K562 (cell line): Measurements from ENCODE around the gene RNF126. TPM values are rescaled to one million over a fixed set of nuclear protein-coding genes. Genes with fewer than 3 reads are reported as not detected.

ENCODE experiments used
- ATAC-seq: fragments of 200-7000 bp; cut with Tn5 transposase; 3 replicates; pipeline ENCODE4 v1.9.1; 2020; ENCODE audit warnings: moderate library complexity
- BruUV-seq: library from RNA; stranded (reverse); fragments of 400-500 nt; replicated peaks from 2 replicates; lab custom pipeline; 2021; lab: Mats Ljungman, UMichigan
- CTCF ChIA-PET: fragments of 300-600 bp; formaldehyde crosslinking; extraction: SDS; loops from one replicate; lab custom pipeline; 2021; ENCODE audit warnings: low intra/inter-chr PET ratio; lab: Yijun Ruan, JAX
- POLR2A ChIA-PET: fragments of 300-600, 350-650 bp; sonication (Branson Sonifier 250); formaldehyde crosslinking; extraction: SDS; loops from one replicate; lab custom pipeline; 2021; ENCODE audit warnings: antibody characterized with exemption, inconsistent platforms; lab: Yijun Ruan, JAX
- DNase-seq, 4 experiments: peaks; one replicate each; pipeline versions ENCODE4 v3.0.0 to v3.0.0-alpha.2; 2011 to 2018; ENCODE audit warnings: low spot score in 3 of 4, mixed read lengths in 3 of 4; ENCODE audit errors: extremely low read depth in 1 of 4
- FAIRE-seq: peaks from 2 replicates; lab custom pipeline; 2011; peaks lifted over from hg19 to GRCh38; lab: Jason Lieb, UNC
- H2AFZ ChIP-seq: 2 replicates; pipeline ENCODE4 v1.6.0; 2011; ENCODE audit warnings: low read depth, low read length, control low read depth, inconsistent platforms
- H3K27ac ChIP-seq: fragments of 200-600 bp; 3 replicates; pipeline ENCODE4 v1.8.0; 2011; ENCODE audit warnings: low read depth, mild to moderate bottlenecking, control low read depth, inconsistent platforms, low read length, moderate library complexity, mixed read lengths; ENCODE audit errors: extremely low read depth
- H3K27me3 ChIP-seq, 2 experiments: fragments of 300-600 bp in 1 of 2; 2 replicates in 1 of 2; 3 replicates in 1 of 2; pipeline versions ENCODE4 v1.6.0 to v1.8.0; 2011; ENCODE audit warnings: inconsistent platforms in 2 of 2, low read length in 2 of 2, mild to moderate bottlenecking in 1 of 2, mixed read lengths in 1 of 2, moderate library complexity in 1 of 2; ENCODE audit not compliant: control insufficient read depth in 2 of 2, insufficient read depth in 2 of 2
- H3K36me3 ChIP-seq: fragments of 300-600 bp; 3 replicates; pipeline ENCODE4 v1.8.0; 2011; ENCODE audit warnings: mild to moderate bottlenecking, low read length, inconsistent platforms; ENCODE audit not compliant: control insufficient read depth, insufficient read depth
- H3K4me1 ChIP-seq, 2 experiments: fragments of 200-600 bp in 1 of 2; replicated peaks in 1 of 2; 2 replicates in 1 of 2; 3 replicates in 1 of 2; pipeline versions ENCODE4 v1.5.1 to v1.8.0; 2011; ENCODE audit warnings: inconsistent platforms in 2 of 2, low read length in 2 of 2, mild to moderate bottlenecking in 1 of 2, mixed read lengths in 1 of 2, moderate library complexity in 1 of 2; ENCODE audit not compliant: control insufficient read depth in 2 of 2, insufficient read depth in 2 of 2
- H3K4me2 ChIP-seq: 2 replicates; pipeline ENCODE4 v1.6.1; 2011; ENCODE audit warnings: low read length, control low read depth, inconsistent platforms, mixed read lengths; ENCODE audit not compliant: insufficient read depth
- H3K4me3 ChIP-seq: fragments of 200-600 bp; sonication (generic), shearing (Covaris generic); 2 replicates; pipeline ENCODE4 v1.5.1; 2016; ENCODE audit warnings: control low read depth, inconsistent platforms
- H3K79me2 ChIP-seq: fragments of 200-600 bp; 3 replicates; pipeline ENCODE4 v1.8.0; 2011; ENCODE audit warnings: low read length, inconsistent platforms; ENCODE audit not compliant: control insufficient read depth, insufficient read depth
- H3K9ac ChIP-seq, 2 experiments: 2 replicates each; pipeline versions ENCODE4 v1.6.0 to v1.6.1; 2011; ENCODE audit warnings: low read depth in 2 of 2, low read length in 2 of 2, control low read depth in 1 of 2, inconsistent platforms in 1 of 2, mild to moderate bottlenecking in 1 of 2, mixed read lengths in 1 of 2; ENCODE audit not compliant: insufficient read depth in 1 of 2
- H3K9me1 ChIP-seq: one replicate; pipeline ENCODE4 v1.6.0; 2011; ENCODE audit warnings: inconsistent platforms, mild to moderate bottlenecking, low read length, moderate library complexity; ENCODE audit not compliant: control insufficient read depth, insufficient read depth
- H3K9me3 ChIP-seq: replicated peaks from 2 replicates; pipeline ENCODE4 v1.5.1; 2011; ENCODE audit warnings: low read depth, low read length, inconsistent platforms; ENCODE audit not compliant: control insufficient read depth, insufficient read depth
- H4K20me1 ChIP-seq: replicated peaks from 2 replicates; pipeline ENCODE4 v1.6.1; 2011; ENCODE audit warnings: low read length, inconsistent platforms, mixed read lengths; ENCODE audit not compliant: control insufficient read depth, insufficient read depth
- CC2D1A ChIP-seq: fragments of 450-650 bp; IDR thresholded peaks from 2 replicates; pipeline ENCODE4 v1.6.1; 2017; ENCODE audit warnings: mild to moderate bottlenecking
- FIP1L1 ChIP-seq: fragments of 200-400 bp; formaldehyde crosslinking; IDR thresholded peaks from 2 replicates; pipeline ENCODE4 v1.6.1; 2018; ENCODE audit warnings: mild to moderate bottlenecking, low read depth, low read length; ENCODE audit not compliant: poor library complexity, severe bottlenecking
- HMG20B ChIP-seq: fragments of 250-450 bp; sonication (Bioruptor Pico); IDR thresholded peaks from 2 replicates; pipeline ENCODE4 v1.5.0; 2021; ENCODE audit warnings: mild to moderate bottlenecking
- HNRNPK ChIP-seq: fragments of 200-400 bp; formaldehyde crosslinking; IDR thresholded peaks from one replicate; pipeline ENCODE4 v1.6.1; 2018; ENCODE audit warnings: mild to moderate bottlenecking, low read depth, low read length; ENCODE audit not compliant: poor library complexity, severe bottlenecking
- HNRNPL ChIP-seq: fragments of 200-400 bp; formaldehyde crosslinking; IDR thresholded peaks from 2 replicates; pipeline ENCODE4 v1.6.1; 2017; ENCODE audit warnings: low read depth, mild to moderate bottlenecking, low read length
- HOXB6 ChIP-seq: fragments of 250-450 bp; sonication (Bioruptor Pico); IDR thresholded peaks from 2 replicates; pipeline ENCODE4 v1.5.1; 2022; ENCODE audit warnings: mild to moderate bottlenecking, borderline replicate concordance
- KDM1A ChIP-seq, 2 experiments: fragments of 450-650 bp; IDR thresholded peaks; 2 replicates each; pipeline ENCODE4 v1.6.1; 2016; ENCODE audit warnings: mild to moderate bottlenecking in 2 of 2
- MXI1 ChIP-seq: IDR thresholded peaks from 2 replicates; pipeline ENCODE4 v1.6.1; 2011; ENCODE audit warnings: low read depth, mild to moderate bottlenecking, improper control_type of control experiment, low read length
- POLR2B ChIP-seq: fragments of 450-650 bp; IDR thresholded peaks from 2 replicates; pipeline ENCODE4 v1.6.1; 2018; ENCODE audit warnings: low read depth; ENCODE audit not compliant: partially characterized antibody
- POLR2G ChIP-seq: fragments of 200-400 bp; formaldehyde crosslinking; IDR thresholded peaks from 2 replicates; pipeline ENCODE4 v1.6.1; 2017; ENCODE audit warnings: low read depth, mild to moderate bottlenecking, antibody characterized with exemption, low read length, moderate library complexity
- PTRF ChIP-seq: fragments of 450-650 bp; IDR thresholded peaks from 2 replicates; pipeline ENCODE4 v1.6.1; 2016; ENCODE audit warnings: mild to moderate bottlenecking, missing genetic modification characterization, missing compliant biosample characterization
- RBBP5 ChIP-seq: fragments of 200-600 bp; sonication (generic); IDR thresholded peaks from 2 replicates; pipeline ENCODE4 v1.6.1; 2012; ENCODE audit warnings: borderline replicate concordance, mild to moderate bottlenecking, low read length, control low read depth, inconsistent platforms; ENCODE audit not compliant: insufficient read depth, poor library complexity, severe bottlenecking
- RFX5 ChIP-seq: IDR thresholded peaks from 2 replicates; pipeline ENCODE4 v1.6.1; 2011; ENCODE audit warnings: low read depth, mild to moderate bottlenecking, improper control_type of control experiment, low read length
- TARDBP ChIP-seq: fragments of 450-650 bp; IDR thresholded peaks from 2 replicates; pipeline ENCODE4 v1.6.1; 2016
- ZNF23 ChIP-seq: fragments of 250-450 bp; sonication (Bioruptor Pico); IDR thresholded peaks from 2 replicates; pipeline ENCODE4 v1.4.0; 2020; ENCODE audit warnings: mild to moderate bottlenecking
- ZNF253 ChIP-seq: fragments of 250-450 bp; sonication (Bioruptor Pico); conservative IDR thresholded peaks from 2 replicates; pipeline ENCODE4 v1.6.1; 2021; ENCODE audit warnings: mild to moderate bottlenecking
- ZNF316 ChIP-seq: fragments of 450-650 bp; IDR thresholded peaks from 2 replicates; pipeline ENCODE4 v1.6.1; 2016
- WGBS: fragments of 100-300 bp; shearing (Covaris generic); methylation state at CpG from one replicate; pipeline ENCODE4 v1.1.6; 2016; ENCODE audit warnings: low coverage, mixed read lengths; ENCODE audit not compliant: insufficient coverage; ENCODE audit errors: missing lambda C conversion rate; 5-methylcytosine and 5-hydroxymethylcytosine counted together
- in situ Hi-C: fragments of 300-500 bp; cut with MboI; formaldehyde crosslinking; loops from 4 replicates; pipeline ENCODE4 v1.15.0; 2018; ENCODE audit warnings: inconsistent platforms, mixed read lengths
- intact Hi-C: fragments of 100-400 bp; cut with micrococcal nuclease; formaldehyde crosslinking; loops from 2 replicates; pipeline ENCODE4 v1.14.2; 2022
- polyA plus RNA-seq, 8 experiments: library from polyadenylated mRNA; depleted of rRNA in 4 of 8; stranded (reverse) in 5 of 8; unstranded in 3 of 8; fragments of >200 nt; fragmentation: Nextera tagmentation in 2 of 8; fragmentation: Illumina TruSeq in 1 of 8; extraction: Ambion mirVana in 2 of 8; extraction: Trizol in 1 of 8; gene quantifications; 2 replicates each; pipeline versions ENCODE4 v1.2.1 to v1.2.3, GENCODE V29; 2011 to 2014; ENCODE audit warnings: inconsistent platforms in 1 of 8, missing spikeins in 1 of 8
- total RNA-seq, 7 experiments: library from RNA; depleted of rRNA in 6 of 7; stranded (reverse); fragments of >200 nt in 6 of 7; fragmentation: Illumina TruSeq in 2 of 7; extraction: Trizol in 2 of 7; gene quantifications; 2 replicates each; pipeline versions ENCODE4 v1.2.1 to v1.2.3, GENCODE V29; 2011 to 2021; ENCODE audit warnings: low replicate concordance in 1 of 7
- TF ChIP-seq, protein P1 (sequence below), 3 experiments: IDR thresholded peaks in 2 of 3; conservative IDR thresholded peaks in 1 of 3; 2 replicates each; pipeline ENCODE4 v1.5.1; 2011 to 2012; ENCODE audit warnings: low read length in 3 of 3, mild to moderate bottlenecking in 3 of 3, control low read depth in 2 of 3, improper control_type of control experiment in 1 of 3, inconsistent platforms in 1 of 3, low read depth in 1 of 3, mixed read lengths in 1 of 3, moderate library complexity in 1 of 3; ENCODE audit not compliant: insufficient read depth in 2 of 3
- TF ChIP-seq, protein P2 (sequence below): sonication (generic); formaldehyde crosslinking; IDR thresholded peaks from 2 replicates; pipeline ENCODE4 v1.8.1; 2023; ENCODE audit warnings: mild to moderate bottlenecking, missing genetic modification reagents

RNF126 gene
- total and polyA plus RNA-seq, 9 of the 15 experiments (the other 6 are each of a cell fraction or from before 2014, with no cell fraction given): 0.27 to 101 (median 12.3) TPM

DNA sequence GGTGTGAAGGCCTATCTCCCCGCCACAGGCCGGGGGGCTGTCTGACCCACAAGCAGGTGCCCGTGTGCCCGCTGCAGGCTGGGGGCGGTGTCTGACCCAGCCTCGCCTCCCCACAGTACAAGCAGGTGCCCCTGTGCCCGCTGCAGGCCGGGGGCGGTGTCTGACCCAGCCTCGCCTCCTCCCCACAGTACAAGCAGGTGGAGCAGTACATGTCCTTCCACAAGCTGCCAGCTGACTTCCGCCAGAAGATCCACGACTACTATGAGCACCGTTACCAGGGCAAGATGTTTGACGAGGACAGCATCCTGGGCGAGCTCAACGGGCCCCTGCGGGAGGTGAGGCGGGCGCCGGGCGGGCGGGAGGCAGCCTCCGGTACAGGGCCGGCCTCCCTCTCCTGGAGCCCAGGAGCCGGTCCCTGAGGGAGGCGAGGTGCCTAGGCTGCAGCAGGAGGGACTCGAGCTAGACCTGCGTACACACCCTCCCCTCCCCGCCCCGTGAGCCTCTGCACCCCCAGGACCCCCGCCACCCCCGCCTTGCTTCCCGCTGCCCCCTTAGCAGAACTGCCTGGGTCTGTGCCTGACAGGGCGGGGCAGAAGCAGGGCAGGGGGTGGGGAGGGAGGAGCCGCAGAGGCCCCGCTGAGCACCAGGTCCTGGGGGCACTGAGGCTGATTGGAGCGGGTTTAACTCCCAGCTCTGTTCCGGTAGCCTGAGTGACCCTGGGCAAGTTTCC lies 52.8 kb downstream of the RNF126 start:
- DNase-seq: no peak
- 45% methylated on average over 12 of the region's 38 CpGs for WGBS
- POLR2A ChIA-PET: no interaction called here
- Histone ChIP-seq H3K4me1 (peaks cover 17 to 64% of the 10 kb centered on the region in 2 experiments), H3K9me1 (no peaks in the 10 kb centered on the region), H3K9me3 (no peaks in the 10 kb centered on the region; the same call in 1 of the 2 replicates), H3K79me2 (no peaks in the 10 kb centered on the region), H3K9ac (peak overlapping the region; percentile 63 to 91), H3K4me3 (peak overlapping the region; percentile 21), H3K27me3 (no peaks in the 10 kb centered on the region), H3K36me3 (peaks cover 23% of the 10 kb centered on the region; the same call in 2 of the 3 replicates), H3K4me2 (peak overlapping the region; percentile 74), H3K27ac (peak overlapping the region; percentile 76), H2AFZ (peak overlapping the region; percentile 91), H4K20me1 (no peaks in the 10 kb centered on the region)
- in situ Hi-C loops (no loop called here), intact Hi-C loops (no loop called here)
- FAIRE-seq: no peak
- ATAC-seq: no peak
- no TSS peak for BruUV-seq
- CTCF ChIA-PET: no interaction called here
- TF ChIP-seq KDM1A (IDR thresholded peaks at IDR 0.05): 0 out of 4 replicates have a peak, but pooled peaks of 1 of the 2 experiments have one; percentile 48
- no peak for TF ChIP-seq HOXB6 (CRISPR knock-in tag)
- TF ChIP-seq, protein P1, sequence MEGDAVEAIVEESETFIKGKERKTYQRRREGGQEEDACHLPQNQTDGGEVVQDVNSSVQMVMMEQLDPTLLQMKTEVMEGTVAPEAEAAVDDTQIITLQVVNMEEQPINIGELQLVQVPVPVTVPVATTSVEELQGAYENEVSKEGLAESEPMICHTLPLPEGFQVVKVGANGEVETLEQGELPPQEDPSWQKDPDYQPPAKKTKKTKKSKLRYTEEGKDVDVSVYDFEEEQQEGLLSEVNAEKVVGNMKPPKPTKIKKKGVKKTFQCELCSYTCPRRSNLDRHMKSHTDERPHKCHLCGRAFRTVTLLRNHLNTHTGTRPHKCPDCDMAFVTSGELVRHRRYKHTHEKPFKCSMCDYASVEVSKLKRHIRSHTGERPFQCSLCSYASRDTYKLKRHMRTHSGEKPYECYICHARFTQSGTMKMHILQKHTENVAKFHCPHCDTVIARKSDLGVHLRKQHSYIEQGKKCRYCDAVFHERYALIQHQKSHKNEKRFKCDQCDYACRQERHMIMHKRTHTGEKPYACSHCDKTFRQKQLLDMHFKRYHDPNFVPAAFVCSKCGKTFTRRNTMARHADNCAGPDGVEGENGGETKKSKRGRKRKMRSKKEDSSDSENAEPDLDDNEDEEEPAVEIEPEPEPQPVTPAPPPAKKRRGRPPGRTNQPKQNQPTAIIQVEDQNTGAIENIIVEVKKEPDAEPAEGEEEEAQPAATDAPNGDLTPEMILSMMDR (IDR thresholded peaks at IDR 0.05 in 2 of 3, conservative IDR thresholded peaks at IDR 0.05 in 1 of 3; ENCODE audit: insufficient read depth in 2 of 3, low read depth in 1 of 3, low read length in 3 of 3): no peak
- no peak for TF ChIP-seq RFX5
- TF ChIP-seq PTRF: no peak
- TF ChIP-seq ZNF253 (CRISPR knock-in tag): no peak
- no peak for TF ChIP-seq TARDBP
- TF ChIP-seq HNRNPK: no peak
- TF ChIP-seq HNRNPL: peak; percentile 50; the same call in 1 of the 2 replicates
- no peak for TF ChIP-seq MXI1
- peak; percentile 2; the same call in 1 of the 2 replicates for TF ChIP-seq POLR2G
- TF ChIP-seq RBBP5: no peak
- TF ChIP-seq CC2D1A: no peak
- no peak for TF ChIP-seq ZNF316
- peak; percentile 0 for TF ChIP-seq FIP1L1
- TF ChIP-seq ZNF23 (CRISPR knock-in tag): no peak
- TF ChIP-seq POLR2B: no peak
- no peak for TF ChIP-seq HMG20B
- TF ChIP-seq, protein P2, sequence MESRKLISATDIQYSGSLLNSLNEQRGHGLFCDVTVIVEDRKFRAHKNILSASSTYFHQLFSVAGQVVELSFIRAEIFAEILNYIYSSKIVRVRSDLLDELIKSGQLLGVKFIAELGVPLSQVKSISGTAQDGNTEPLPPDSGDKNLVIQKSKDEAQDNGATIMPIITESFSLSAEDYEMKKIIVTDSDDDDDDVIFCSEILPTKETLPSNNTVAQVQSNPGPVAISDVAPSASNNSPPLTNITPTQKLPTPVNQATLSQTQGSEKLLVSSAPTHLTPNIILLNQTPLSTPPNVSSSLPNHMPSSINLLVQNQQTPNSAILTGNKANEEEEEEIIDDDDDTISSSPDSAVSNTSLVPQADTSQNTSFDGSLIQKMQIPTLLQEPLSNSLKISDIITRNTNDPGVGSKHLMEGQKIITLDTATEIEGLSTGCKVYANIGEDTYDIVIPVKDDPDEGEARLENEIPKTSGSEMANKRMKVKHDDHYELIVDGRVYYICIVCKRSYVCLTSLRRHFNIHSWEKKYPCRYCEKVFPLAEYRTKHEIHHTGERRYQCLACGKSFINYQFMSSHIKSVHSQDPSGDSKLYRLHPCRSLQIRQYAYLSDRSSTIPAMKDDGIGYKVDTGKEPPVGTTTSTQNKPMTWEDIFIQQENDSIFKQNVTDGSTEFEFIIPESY (CRISPR knock-in tag): 0 out of 2 replicates have a peak, but pooled peaks have one; percentile 12
